H9 (cell line): ENCODE results near the gene MMP17. TPM values are rescaled to one million over a fixed set of nuclear protein-coding genes. Genes with fewer than 3 reads are reported as not detected.

Experiments used
- DNase-seq: peaks from one replicate; pipeline ENCODE4 v3.0.0-alpha.2; 2017
- H2AFZ ChIP-seq: one replicate; pipeline ENCODE4 v1.6.1; 2013; ENCODE audit warnings: mild to moderate bottlenecking, low read length, control low read depth, moderate library complexity
- H2AK5ac ChIP-seq: 2 replicates; pipeline ENCODE4 v1.6.1; 2013; ENCODE audit warnings: low read length, control low read depth, mixed read lengths; ENCODE audit not compliant: insufficient read length
- H2BK120ac ChIP-seq: one replicate; pipeline ENCODE4 v1.6.1; 2013; ENCODE audit warnings: low read depth, mild to moderate bottlenecking, low read length, control low read depth, inconsistent platforms; ENCODE audit not compliant: poor library complexity, severe bottlenecking
- H2BK12ac ChIP-seq: 2 replicates; pipeline ENCODE4 v1.6.1; 2013; ENCODE audit warnings: low read length, control low read depth, mixed read lengths, low read depth; ENCODE audit not compliant: insufficient read length
- H2BK15ac ChIP-seq: 2 replicates; pipeline ENCODE4 v1.6.1; 2013; ENCODE audit warnings: low read depth, low read length, control low read depth
- H2BK20ac ChIP-seq: one replicate; pipeline ENCODE4 v1.6.1; 2013; ENCODE audit warnings: low read depth, mild to moderate bottlenecking, low read length, control low read depth, inconsistent platforms; ENCODE audit not compliant: poor library complexity, severe bottlenecking
- H2BK5ac ChIP-seq: 2 replicates; pipeline ENCODE4 v1.6.1; 2013; ENCODE audit warnings: low read length, control low read depth, mixed read lengths; ENCODE audit not compliant: insufficient read length
- H3K14ac ChIP-seq: 2 replicates; pipeline ENCODE4 v1.6.1; 2013; ENCODE audit warnings: low read length, control low read depth; ENCODE audit not compliant: insufficient read depth
- H3K18ac ChIP-seq: 2 replicates; pipeline ENCODE4 v1.6.1; 2013; ENCODE audit warnings: low read depth, mild to moderate bottlenecking, mixed read lengths, low read length, control low read depth; ENCODE audit not compliant: insufficient read length
- H3K23ac ChIP-seq: 2 replicates; pipeline ENCODE4 v1.6.1; 2013; ENCODE audit warnings: low read length, control low read depth, mixed read lengths, low read depth; ENCODE audit not compliant: insufficient read length
- H3K23me2 ChIP-seq: 2 replicates; pipeline ENCODE4 v1.6.1; 2013; ENCODE audit warnings: low read depth, mild to moderate bottlenecking, mixed read lengths, low read length, control low read depth; ENCODE audit not compliant: insufficient read length, poor library complexity, severe bottlenecking
- H3K27ac ChIP-seq: 2 replicates; pipeline ENCODE4 v1.5.1; 2013; ENCODE audit warnings: low read length, control low read depth, mixed read lengths, low read depth; ENCODE audit not compliant: insufficient read length
- H3K27me3 ChIP-seq: 2 replicates; pipeline ENCODE4 v1.6.1; 2013; ENCODE audit warnings: low read length, control low read depth, inconsistent platforms; ENCODE audit not compliant: insufficient read depth
- H3K4ac ChIP-seq: 2 replicates; pipeline ENCODE4 v1.6.1; 2013; ENCODE audit warnings: low read depth, mild to moderate bottlenecking, control low read depth, inconsistent platforms, low read length, moderate library complexity
- H3K4me1 ChIP-seq: 2 replicates; pipeline ENCODE4 v1.6.1; 2013; ENCODE audit warnings: low read length, control low read depth, inconsistent platforms; ENCODE audit not compliant: insufficient read depth
- H3K4me2 ChIP-seq: 2 replicates; pipeline ENCODE4 v1.6.1; 2013; ENCODE audit warnings: low read length, control low read depth, mixed read lengths; ENCODE audit not compliant: insufficient read length, insufficient read depth
- H3K56ac ChIP-seq: 2 replicates; pipeline ENCODE4 v1.6.1; 2013; ENCODE audit warnings: low read depth, mild to moderate bottlenecking, mixed read lengths, low read length, control low read depth; ENCODE audit not compliant: insufficient read length
- H3K79me1 ChIP-seq: 2 replicates; pipeline ENCODE4 v1.6.1; 2013; ENCODE audit warnings: low read depth, mild to moderate bottlenecking, moderate library complexity, low read length, control low read depth, inconsistent platforms; ENCODE audit not compliant: insufficient read depth, poor library complexity, severe bottlenecking
- H3K79me2 ChIP-seq: 2 replicates; pipeline ENCODE4 v1.6.1; 2013; ENCODE audit warnings: low read length, control low read depth, inconsistent platforms; ENCODE audit not compliant: insufficient read depth
- H3K9ac ChIP-seq: 2 replicates; pipeline ENCODE4 v1.6.1; 2013; ENCODE audit warnings: low read length, control low read depth, mixed read lengths; ENCODE audit not compliant: insufficient read length; ENCODE audit errors: extremely low read depth
- H3K9me3 ChIP-seq: one replicate; pipeline ENCODE4 v1.6.1; 2013; ENCODE audit warnings: low read depth, low read length, inconsistent platforms; ENCODE audit not compliant: control insufficient read depth
- H3T11ph ChIP-seq: one replicate; pipeline ENCODE4 v1.6.1; 2013; ENCODE audit warnings: mild to moderate bottlenecking, low read length, control low read depth, inconsistent platforms
- H4K20me1 ChIP-seq: one replicate; pipeline ENCODE4 v1.6.1; 2013; ENCODE audit not compliant: control insufficient read depth, insufficient read length, insufficient read depth
- H4K5ac ChIP-seq: 2 replicates; pipeline ENCODE4 v1.6.1; 2013; ENCODE audit warnings: low read depth, mild to moderate bottlenecking, mixed read lengths, low read length, control low read depth; ENCODE audit not compliant: insufficient read length
- H4K8ac ChIP-seq: replicated peaks from 2 replicates; pipeline ENCODE4 v1.6.1; 2013; ENCODE audit warnings: low read length, control low read depth, mixed read lengths, low read depth; ENCODE audit not compliant: insufficient read length
- H4K91ac ChIP-seq: 2 replicates; pipeline ENCODE4 v1.6.1; 2013; ENCODE audit warnings: low read depth, mild to moderate bottlenecking, moderate library complexity, mixed read lengths, low read length, control low read depth; ENCODE audit not compliant: insufficient read length
- H3K27ac Mint-ChIP-seq, 3 experiments: 2 replicates in 2 of 3; 3 replicates in 1 of 3; pipeline ENCODE4 v1.8.0; 2020 to 2021; ENCODE audit warnings: mixed read lengths in 3 of 3, mild to moderate bottlenecking in 1 of 3, moderate library complexity in 1 of 3
- H3K27me3 Mint-ChIP-seq: 2 replicates; pipeline ENCODE4 v1.8.0; 2021; ENCODE audit warnings: low read depth, mild to moderate bottlenecking, moderate library complexity, mixed read lengths
- H3K36me3 Mint-ChIP-seq, 3 experiments: 2 replicates in 2 of 3; 3 replicates in 1 of 3; pipeline ENCODE4 v1.8.0; 2020 to 2021; ENCODE audit warnings: low read depth in 3 of 3, mixed read lengths in 3 of 3; ENCODE audit not compliant: insufficient read depth in 1 of 3
- H3K4me1 Mint-ChIP-seq, 2 experiments: 2 replicates each; pipeline ENCODE4 v1.8.0; 2020; ENCODE audit warnings: mixed read lengths in 2 of 2
- H3K4me3 Mint-ChIP-seq, 2 experiments: 2 replicates in 1 of 2; 3 replicates in 1 of 2; pipeline ENCODE4 v1.8.0; 2020 to 2021; ENCODE audit warnings: mild to moderate bottlenecking in 2 of 2, mixed read lengths in 2 of 2, moderate library complexity in 1 of 2
- H3K9me3 Mint-ChIP-seq, 2 experiments: 2 replicates in 1 of 2; 3 replicates in 1 of 2; pipeline ENCODE4 v1.8.0; 2020; ENCODE audit warnings: mild to moderate bottlenecking in 2 of 2, mixed read lengths in 2 of 2, moderate library complexity in 1 of 2
- CTCF ChIP-seq: fragments of 200-600 bp; sonication (generic); conservative IDR thresholded peaks from 3 replicates; pipeline ENCODE4 v1.8.0; 2021; ENCODE audit warnings: antibody characterized with exemption, mild to moderate bottlenecking
- WGBS: extraction: QIAGEN DNeasy Blood & Tissue Kit; methylation state at CpG from one replicate; pipeline ENCODE4 v1.1.7; 2013; ENCODE audit warnings: missing lambda C conversion rate, low lambda C conversion rate, mixed read lengths; ENCODE audit not compliant: insufficient read length; ENCODE audit errors: extremely low coverage; 5-methylcytosine and 5-hydroxymethylcytosine counted together
- total RNA-seq: library from RNA; stranded (reverse); gene quantifications from 2 replicates; pipeline ENCODE4 v1.2.1, GENCODE V29; 2021

MMP17 gene
- total RNA-seq, 1 experiment from 2014 or later: 14.8 TPM

- no peak overlapping the region for H3K4me3 Mint-ChIP-seq
Observed at GRCh38 chr12:131844656-131845055, 16.5 kb downstream of the MMP17 start.

More at GRCh38 chr12:131844656-131845055, 16.5 kb downstream of the MMP17 start:
- H4K5ac ChIP-seq: no peak overlapping the region
- Mint-ChIP-seq H3K4me1 (no peaks in the 10 kb centered on the region), H3K9me3 (no peaks in the 10 kb centered on the region), H3K27me3 (no peaks in the 10 kb centered on the region), H3K36me3 (peaks cover 12 to 37% (median 20%) of the 10 kb centered on the region in 3 experiments), H3K27ac (no peak overlapping the region)
- H3K4ac ChIP-seq: no peak overlapping the region
- no peak overlapping the region for H2AK5ac ChIP-seq
- H4K8ac ChIP-seq: no peak overlapping the region
- no peak overlapping the region for H3K56ac ChIP-seq
- no peak overlapping the region for H3K27ac ChIP-seq
- H2BK12ac ChIP-seq: no peak overlapping the region
- H4K20me1 ChIP-seq: no peaks in the 10 kb centered on the region
- H2BK20ac ChIP-seq: no peak overlapping the region
- H2BK5ac ChIP-seq: no peak overlapping the region
- no peak overlapping the region for H3T11ph ChIP-seq
- H4K91ac ChIP-seq: no peak overlapping the region
- DNase-seq: no peak
- no peak overlapping the region for H2BK15ac ChIP-seq
- H3K27me3 ChIP-seq: no peaks in the 10 kb centered on the region
- H3K9ac ChIP-seq: no peak overlapping the region
- no peak overlapping the region for H2AFZ ChIP-seq
- H2BK120ac ChIP-seq: no peak overlapping the region
- H3K4me2 ChIP-seq: no peak overlapping the region
- no peaks in the 10 kb centered on the region for H3K79me1 ChIP-seq
- H3K18ac ChIP-seq: no peak overlapping the region
- no peak overlapping the region for H3K23ac ChIP-seq
- no CpG with 5 or more reads among the region's 25 CpGs for whole genome bisulfite sequencing
- no peak overlapping the region for H3K14ac ChIP-seq
- TF ChIP-seq CTCF: no peak
- no peaks in the 10 kb centered on the region for H3K23me2 ChIP-seq
- no peaks in the 10 kb centered on the region for H3K4me1 ChIP-seq
- H3K9me3 ChIP-seq: no peaks in the 10 kb centered on the region
- H3K79me2 ChIP-seq: no peaks in the 10 kb centered on the region
